BLaER1 treated with 17β-estradiol and CSF1 and Interleukin-3, amounts not matched to agents 10 nM and 100 nM (cell line): ENCODE measurements around the gene CD300LF.

ENCODE experiments used
- H3K27ac ChIP-seq, 11 experiments: shearing (Covaris generic); formaldehyde crosslinking; 2 replicates each; pipeline ENCODE4 v1.8.1; 2022
- H3K27me3 ChIP-seq, 11 experiments: shearing (Covaris generic); formaldehyde crosslinking; 2 replicates each; pipeline ENCODE4 v1.8.1; 2022
- H3K36me3 ChIP-seq, 11 experiments: shearing (Covaris generic); formaldehyde crosslinking; 2 replicates each; pipeline ENCODE4 v1.8.1; 2022
- H3K4me1 ChIP-seq, 10 experiments: shearing (Covaris generic); formaldehyde crosslinking; 2 replicates each; pipeline ENCODE4 v1.8.1; 2022
- H3K4me2 ChIP-seq, 11 experiments: shearing (Covaris generic); formaldehyde crosslinking; 2 replicates each; pipeline ENCODE4 v1.8.1; 2022
- H3K4me3 ChIP-seq, 10 experiments: shearing (Covaris generic); formaldehyde crosslinking; 2 replicates each; pipeline ENCODE4 v1.8.1; 2022
- H3K9ac ChIP-seq, 11 experiments: shearing (Covaris generic); formaldehyde crosslinking; 2 replicates each; pipeline ENCODE4 v1.8.1; 2022
- H3K9me3 ChIP-seq, 11 experiments: shearing (Covaris generic); formaldehyde crosslinking; replicated peaks in 1 of 11; 2 replicates each; pipeline ENCODE4 v1.8.1; 2022
- H4K20me1 ChIP-seq, 11 experiments: shearing (Covaris generic); formaldehyde crosslinking; 2 replicates each; pipeline ENCODE4 v1.8.1; 2022
- Cebpa-rat ChIP-seq, 11 experiments: shearing (Covaris generic); IDR thresholded peaks; 2 replicates each; pipeline ENCODE4 v1.8.1; 2022

The CD300LF gene

GRCh38 chr17:74703311-74703710, 9.4 kb downstream of the CD300LF start:
- Histone ChIP-seq H3K9ac (no peak overlapping the region), H3K9me3 (no peaks in the 10 kb centered on the region), H3K36me3 (peaks cover 0 to 65% (median 0%) of the 10 kb centered on the region in 11 experiments; a peak in 6 of 22 replicates), H3K4me1 (peaks cover 0 to 37% (median 3%) of the 10 kb centered on the region in 10 experiments; a peak in 11 of 20 replicates), H3K27ac (no peak overlapping the region), H3K4me3 (no peak overlapping the region), H4K20me1 (peaks cover 0 to 62% (median 0%) of the 10 kb centered on the region in 11 experiments; a peak in 2 of 22 replicates), H3K27me3 (no peaks in the 10 kb centered on the region), H3K4me2 (peak overlapping the region in 1 of 11 experiments; percentile 61; a peak in 3 of 22 replicates)
- no peak for TF ChIP-seq Cebpa-rat (IDR thresholded peaks at IDR 0.05)

- H3K4me1 ChIP-seq, result peaks cover 5 to 40% (median 12%) of the 10 kb centered on the region in 10 experiments; a peak in 19 of 20 replicates
- peaks cover 0 to 68% (median 0%) of the 10 kb centered on the region in 11 experiments; a peak in 6 of 22 replicates for H3K36me3 ChIP-seq
- peaks cover 0 to 52% (median 0%) of the 10 kb centered on the region in 11 experiments; a peak in 2 of 22 replicates for H4K20me1 ChIP-seq
- H3K9me3 ChIP-seq, result no peaks in the 10 kb centered on the region
- no peak overlapping the region; a peak in 1 of 22 replicates for H3K9ac ChIP-seq
- no peaks in the 10 kb centered on the region for H3K27me3 ChIP-seq
- TF ChIP-seq Cebpa-rat (IDR thresholded peaks at IDR 0.05), result no peak
- H3K27ac ChIP-seq, result no peak overlapping the region
- H3K4me3 ChIP-seq, result no peak overlapping the region
- H3K4me2 ChIP-seq, result peak overlapping the region in 5 of 11 experiments; percentile 0 to 61 (median 25); a peak in 6 of 22 replicates
These were observed 10.4 kb downstream of the CD300LF start for GRCh38 chr17:74702116-74702871.

- peaks cover 0 to 21% (median 0%) of the 10 kb centered on the region in 11 experiments; a peak in 2 of 22 replicates for H4K20me1 ChIP-seq
- no peak overlapping the region for H3K9ac ChIP-seq
- H3K4me3 ChIP-seq, result no peak overlapping the region
- H3K36me3 ChIP-seq, result peaks cover 0 to 73% (median 0%) of the 10 kb centered on the region in 11 experiments; a peak in 6 of 22 replicates
- H3K4me1 ChIP-seq, result peaks cover 5 to 69% (median 23%) of the 10 kb centered on the region in 10 experiments; a peak in 19 of 20 replicates
- H3K9me3 ChIP-seq, result peaks cover 0 to 3% (median 0%) of the 10 kb centered on the region in 11 experiments; a peak in 6 of 22 replicates
- no peaks in the 10 kb centered on the region for H3K27me3 ChIP-seq
- no peak overlapping the region for H3K27ac ChIP-seq
- no peak overlapping the region for H3K4me2 ChIP-seq
- TF ChIP-seq Cebpa-rat (IDR thresholded peaks at IDR 0.05), result no peak
These were observed 13.5 kb downstream of the CD300LF start for GRCh38 chr17:74699236-74699635.

GRCh38 chr17:74698069-74698468, 14.7 kb downstream of the CD300LF start:
- Histone ChIP-seq H3K9ac (no peak overlapping the region), H3K36me3 (peaks cover 0 to 68% (median 0%) of the 10 kb centered on the region in 11 experiments; a peak in 5 of 22 replicates), H3K4me3 (no peak overlapping the region), H3K27ac (no peak overlapping the region), H3K4me2 (peak overlapping the region; percentile 21 to 87 (median 48); a peak in 18 of 22 replicates), H3K27me3 (no peaks in the 10 kb centered on the region), H4K20me1 (peaks cover 0 to 11% (median 0%) of the 10 kb centered on the region in 11 experiments; a peak in 2 of 22 replicates), H3K9me3 (peaks cover 0 to 8% (median 0%) of the 10 kb centered on the region in 11 experiments; a peak in 6 of 22 replicates), H3K4me1 (peaks cover 5 to 74% (median 29%) of the 10 kb centered on the region in 10 experiments; a peak in 19 of 20 replicates)
- no peak for TF ChIP-seq Cebpa-rat (IDR thresholded peaks at IDR 0.05)

- Histone ChIP-seq H3K4me3 (no peak overlapping the region), H3K27me3 (no peaks in the 10 kb centered on the region), H3K27ac (no peak overlapping the region), H3K36me3 (peaks cover 0 to 63% (median 0%) of the 10 kb centered on the region in 11 experiments; a peak in 5 of 22 replicates), H3K9me3 (peaks cover 0 to 8% (median 0%) of the 10 kb centered on the region in 11 experiments; a peak in 6 of 22 replicates), H3K4me1 (peaks cover 5 to 74% (median 32%) of the 10 kb centered on the region in 10 experiments; a peak in 19 of 20 replicates), H4K20me1 (peaks cover 0 to 5% (median 0%) of the 10 kb centered on the region in 11 experiments; a peak in 2 of 22 replicates), H3K9ac (no peak overlapping the region), H3K4me2 (peak overlapping the region in 10 of 11 experiments; percentile 21 to 87 (median 48); a peak in 15 of 22 replicates)
- TF ChIP-seq Cebpa-rat (IDR thresholded peaks at IDR 0.05), result no peak
These were observed 15.2 kb downstream of the CD300LF start for GRCh38 chr17:74697515-74697914.

- Histone ChIP-seq H4K20me1 (no peaks in the 10 kb centered on the region), H3K36me3 (peaks cover 0 to 44% (median 0%) of the 10 kb centered on the region in 11 experiments; a peak in 5 of 22 replicates), H3K9ac (no peak overlapping the region), H3K27ac (no peak overlapping the region), H3K4me2 (peak overlapping the region in 6 of 11 experiments; percentile 12 to 87 (median 57); a peak in 11 of 22 replicates), H3K9me3 (peaks cover 0 to 8% (median 0%) of the 10 kb centered on the region in 11 experiments; a peak in 6 of 22 replicates), H3K4me1 (peaks cover 6 to 81% (median 38%) of the 10 kb centered on the region in 10 experiments; a peak in 19 of 20 replicates), H3K4me3 (no peak overlapping the region), H3K27me3 (no peaks in the 10 kb centered on the region)
- no peak for TF ChIP-seq Cebpa-rat (IDR thresholded peaks at IDR 0.05)
These were observed 17.1 kb downstream of the CD300LF start for GRCh38 chr17:74695629-74696028.

GRCh38 chr17:74694081-74694480, 18.6 kb downstream of the CD300LF start:
- Histone ChIP-seq H3K4me1 (peaks cover 15 to 96% (median 53%) of the 10 kb centered on the region in 10 experiments), H4K20me1 (no peaks in the 10 kb centered on the region), H3K4me2 (peak overlapping the region in 5 of 11 experiments; percentile 43 to 87 (median 59); a peak in 8 of 22 replicates), H3K9ac (no peak overlapping the region), H3K36me3 (peaks cover 0 to 38% (median 0%) of the 10 kb centered on the region in 11 experiments; a peak in 5 of 22 replicates), H3K9me3 (peaks cover 0 to 8% (median 0%) of the 10 kb centered on the region in 11 experiments; a peak in 6 of 22 replicates), H3K27ac (no peak overlapping the region), H3K27me3 (no peaks in the 10 kb centered on the region), H3K4me3 (no peak overlapping the region)
- TF ChIP-seq Cebpa-rat (IDR thresholded peaks at IDR 0.05), result no peak

- peak overlapping the region in 10 of 11 experiments; percentile 84 to 96 (median 91); a peak in 19 of 22 replicates for H3K27ac ChIP-seq
- no peak overlapping the region for H3K4me3 ChIP-seq
- H3K9ac ChIP-seq, result peak overlapping the region in 8 of 11 experiments; percentile 21 to 82 (median 74); a peak in 12 of 22 replicates
- H3K9me3 ChIP-seq, result peaks cover 0 to 8% (median 0%) of the 10 kb centered on the region in 11 experiments; a peak in 6 of 22 replicates
- peaks cover 21 to 99% (median 70%) of the 10 kb centered on the region in 10 experiments for H3K4me1 ChIP-seq
- H4K20me1 ChIP-seq, result no peaks in the 10 kb centered on the region
- no peaks in the 10 kb centered on the region for H3K27me3 ChIP-seq
- H3K36me3 ChIP-seq, result peaks cover 0 to 25% (median 0%) of the 10 kb centered on the region in 11 experiments; a peak in 5 of 22 replicates
- peak overlapping the region in 8 of 11 experiments; percentile 72 to 88 (median 80); a peak in 14 of 22 replicates for H3K4me2 ChIP-seq
- TF ChIP-seq Cebpa-rat (IDR thresholded peaks at IDR 0.05), result no peak
These were observed 21.6 kb downstream of the CD300LF start for GRCh38 chr17:74691151-74691550.
